Tibial nerve (tissue), 4 donors: ENCODE measurements around the gene CAD.

Experiments
- CTCF ChIP-seq, 5 experiments: fragments of 200-600 bp in 3 of 5; fragments of 450-650 bp in 2 of 5; sonication (generic) in 3 of 5; IDR thresholded peaks; one replicate each; pipeline ENCODE4 v1.5.1; 2016 to 2019; ENCODE audit warnings: antibody characterized with exemption in 5 of 5, mild to moderate bottlenecking in 3 of 5, moderate library complexity in 2 of 5
- EP300 ChIP-seq, 2 donors: sonication (generic); formaldehyde crosslinking; IDR thresholded peaks; one replicate each; pipeline ENCODE4 v1.6.1; 2017; ENCODE audit warnings: antibody characterized with exemption in 2 of 2, mild to moderate bottlenecking in 1 of 2
- POLR2A ChIP-seq, 2 donors: fragments of 450-650 bp; IDR thresholded peaks; one replicate each; pipeline ENCODE4 v1.6.1; 2017; ENCODE audit warnings: antibody characterized with exemption in 2 of 2, mild to moderate bottlenecking in 2 of 2, moderate library complexity in 2 of 2

- TF ChIP-seq POLR2A (IDR thresholded peaks at IDR 0.05) (no peak), CTCF (IDR thresholded peaks at IDR 0.05) (no peak), EP300 (IDR thresholded peaks at IDR 0.05) (no peak)
Measured at GRCh38 chr2:27262379-27263286, 45.5 kb downstream of the CAD start, which contains the start of gene SLC30A3.
